GM23338 (cell line): Measurements from ENCODE around the gene SPINDOC.

Experiments
- CTCF ChIP-seq, 2 experiments: fragments of 200-600 bp in 1 of 2; sonication (generic) in 1 of 2; conservative IDR thresholded peaks; 2 replicates each; pipeline versions ENCODE4 v1.5.1 to v1.6.1; 2016 to 2017; ENCODE audit warnings: antibody characterized with exemption in 2 of 2, low read depth in 2 of 2, mild to moderate bottlenecking in 2 of 2, moderate library complexity in 1 of 2
- EZH2 ChIP-seq: fragments of 200-600 bp; sonication (generic); IDR thresholded peaks from one replicate; pipeline ENCODE4 v1.8.0; 2017; ENCODE audit warnings: antibody characterized with exemption, mild to moderate bottlenecking, low read depth; ENCODE audit not compliant: unreplicated experiment

- TF ChIP-seq CTCF (conservative IDR thresholded peaks at IDR 0.05; ENCODE audit: low read depth in 2 of 2) (no peak), EZH2 (no peak)
These were observed 49.5 kb upstream of the SPINDOC start for GRCh38 chr11:63763496-63764339.
